GM12891 (cell line): ENCODE data around the gene TGFBR3.

Experiments
- DNase-seq: peaks from one replicate; pipeline ENCODE4 v3.0.0; 2011; ENCODE audit warnings: low spot score; ENCODE audit not compliant: insufficient read length
- FAIRE-seq: peaks from 2 replicates; lab custom pipeline; 2011; peaks lifted over from hg19 to GRCh38; lab: Jason Lieb, UNC
- PAX5 ChIP-seq: IDR thresholded peaks from 2 replicates; pipeline ENCODE4 v1.6.1; 2011; ENCODE audit warnings: low read length, moderate library complexity, mild to moderate bottlenecking; ENCODE audit not compliant: insufficient read depth, severe bottlenecking
- POLR2A ChIP-seq: IDR thresholded peaks from 2 replicates; pipeline ENCODE4 v1.6.1; 2011; ENCODE audit warnings: low read depth, low read length, control low read depth
- POLR2AphosphoS5 ChIP-seq: IDR thresholded peaks from 2 replicates; pipeline ENCODE4 v1.6.1; 2011; ENCODE audit warnings: low read depth, low read length, control low read depth
- POU2F2 ChIP-seq: IDR thresholded peaks from 2 replicates; pipeline ENCODE4 v1.6.1; 2011; ENCODE audit warnings: low read depth, mild to moderate bottlenecking, control low read depth, low read length, moderate library complexity
- SPI1 ChIP-seq: IDR thresholded peaks from 2 replicates; pipeline ENCODE4 v1.6.1; 2011; ENCODE audit warnings: low read depth, low read length, control low read depth
- TAF1 ChIP-seq: IDR thresholded peaks from 2 replicates; pipeline ENCODE4 v1.6.1; 2011; ENCODE audit warnings: low read depth, low read length, control low read depth

The TGFBR3 gene

DNA sequence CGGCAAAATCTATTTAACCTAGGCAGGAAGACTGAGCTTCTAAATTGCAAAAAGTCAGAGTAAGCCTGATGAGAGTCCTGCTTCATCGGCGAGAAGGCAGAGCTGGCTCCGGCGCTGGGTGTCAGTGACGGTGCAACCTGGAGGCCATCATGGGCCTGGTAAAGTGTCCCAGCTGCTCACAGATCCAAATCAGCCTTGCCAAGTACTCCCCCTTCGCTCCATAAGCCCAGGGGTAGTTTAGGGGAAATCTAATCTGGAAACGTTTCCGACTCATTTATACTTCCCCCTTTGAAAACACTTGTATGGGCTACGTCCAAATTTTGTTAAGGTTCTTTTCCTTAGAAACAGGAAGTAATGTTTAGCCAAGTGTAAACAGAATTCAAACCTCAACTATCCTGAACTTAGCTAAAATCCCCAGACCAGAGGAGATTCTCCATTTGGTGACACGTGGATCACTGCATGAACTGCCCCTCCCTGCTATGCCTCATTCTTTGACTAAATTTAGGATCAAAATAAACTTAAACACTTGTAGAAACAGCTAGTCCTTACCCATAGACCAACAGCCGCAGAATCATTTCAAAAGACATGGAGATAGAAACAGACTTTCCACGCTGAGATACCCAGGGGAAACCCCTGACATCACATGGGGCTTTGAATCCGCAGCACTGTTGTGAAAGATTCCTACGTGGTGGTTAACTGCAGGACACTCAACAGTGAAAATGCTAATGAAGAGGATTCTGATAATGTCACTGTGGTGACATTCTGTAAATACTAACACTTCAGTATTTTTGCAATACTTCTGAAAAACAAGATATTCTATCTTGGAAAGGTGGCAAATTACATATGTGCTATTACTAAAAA lies 172.7 kb downstream of the TGFBR3 start:
- FAIRE-seq: peak; percentile 90
- DNase-seq: no peak
- no peak for TF ChIP-seq SPI1
- no peak for TF ChIP-seq TAF1

- TF ChIP-seq TAF1 (no peak), SPI1 (no peak), PAX5 (no peak), POU2F2 (no peak), POLR2A (no peak), POLR2AphosphoS5 (no peak)
- DNase-seq: no peak
- FAIRE-seq: peak; percentile 55
Measured at GRCh38 chr1:91712393-91712792, 173.6 kb downstream of the TGFBR3 start.

- FAIRE-seq: no peak
- no peak for DNase-seq
- no peak for TF ChIP-seq POU2F2
- TF ChIP-seq SPI1: no peak
- no peak for TF ChIP-seq POLR2AphosphoS5
- TF ChIP-seq PAX5: no peak
- TF ChIP-seq TAF1: no peak
- no peak for TF ChIP-seq POLR2A
Measured at GRCh38 chr1:91711504-91712247, 174.3 kb downstream of the TGFBR3 start.

- FAIRE-seq (no peak), DNase-seq (no peak)
- no peak for TF ChIP-seq POU2F2
- no peak for TF ChIP-seq POLR2A
- no peak for TF ChIP-seq SPI1
- no peak for TF ChIP-seq TAF1
- TF ChIP-seq POLR2AphosphoS5: no peak
- TF ChIP-seq PAX5: no peak
Measured at GRCh38 chr1:91710261-91710660, 175.7 kb downstream of the TGFBR3 start.

GRCh38 chr1:91708691-91709090 lies 177.3 kb downstream of the TGFBR3 start:
- TF ChIP-seq TAF1: no peak
- no peak for TF ChIP-seq POU2F2
- TF ChIP-seq POLR2AphosphoS5: no peak
- no peak for TF ChIP-seq PAX5
- TF ChIP-seq POLR2A: no peak
- no peak for TF ChIP-seq SPI1
- FAIRE-seq: no peak
- no peak for DNase-seq

DNA sequence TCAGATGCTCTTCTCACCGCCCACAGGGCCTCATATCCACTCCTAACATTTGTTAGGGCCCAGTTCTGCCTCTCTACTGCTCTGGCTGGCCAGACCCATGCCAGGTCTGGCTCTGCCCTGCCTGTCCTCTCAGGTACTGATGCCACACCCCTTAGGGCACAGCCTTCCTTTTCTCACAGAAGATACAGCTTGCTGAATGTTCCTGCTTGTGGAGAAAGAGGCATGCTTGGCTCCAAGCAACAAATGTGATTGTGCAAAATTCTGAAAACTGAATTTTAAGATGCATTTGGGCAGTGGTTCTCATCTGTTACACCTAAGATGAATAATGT lies 178.1 kb downstream of the TGFBR3 start:
- DNase-seq (no peak), FAIRE-seq (no peak)
- TF ChIP-seq SPI1: no peak
- no peak for TF ChIP-seq TAF1
- TF ChIP-seq POLR2A: no peak
- TF ChIP-seq POLR2AphosphoS5: no peak
- no peak for TF ChIP-seq POU2F2
- TF ChIP-seq PAX5: no peak

DNA sequence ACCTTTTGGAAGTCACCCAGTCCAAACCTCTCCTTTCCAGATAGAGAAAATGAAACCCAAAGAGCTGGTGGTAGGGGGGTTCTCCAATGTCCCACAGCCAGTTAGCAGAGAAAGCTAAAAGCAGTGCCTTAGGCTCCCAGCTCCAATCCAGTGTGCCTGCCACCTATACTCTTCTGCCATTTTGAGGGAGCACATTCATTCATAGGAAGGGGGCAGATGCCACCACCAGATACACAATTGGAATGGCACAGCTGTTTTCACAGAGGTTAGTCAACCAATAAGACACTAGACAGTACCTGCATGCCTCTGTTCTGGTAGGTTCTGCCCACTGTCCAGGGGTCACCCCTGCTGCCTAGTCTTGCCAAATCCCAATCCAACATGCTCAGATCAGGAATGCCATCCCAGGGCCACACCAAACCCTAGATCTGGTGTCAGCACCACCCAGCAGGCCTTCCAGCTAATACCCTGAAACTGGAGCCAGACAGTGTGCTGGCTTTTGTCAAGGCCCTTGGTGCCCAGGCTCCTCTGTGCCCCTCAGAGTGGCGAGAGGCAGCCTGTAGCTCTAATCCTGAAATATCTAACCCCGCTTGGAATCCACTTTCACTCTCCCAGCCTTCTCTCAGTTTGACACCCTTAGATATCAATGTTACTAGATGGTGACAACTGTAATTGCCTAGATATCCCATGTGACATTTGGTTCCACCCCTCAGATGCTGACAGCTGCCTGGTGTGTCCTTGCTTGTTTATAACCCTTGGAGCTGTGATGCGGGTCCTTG lies 178.6 kb downstream of the TGFBR3 start:
- no peak for TF ChIP-seq POU2F2
- TF ChIP-seq TAF1: no peak
- no peak for TF ChIP-seq SPI1
- no peak for TF ChIP-seq POLR2A
- TF ChIP-seq POLR2AphosphoS5: no peak
- TF ChIP-seq PAX5: no peak
- DNase-seq (no peak), FAIRE-seq (no peak)

- DNase-seq (no peak), FAIRE-seq (no peak)
- no peak for TF ChIP-seq PAX5
- no peak for TF ChIP-seq POLR2AphosphoS5
- TF ChIP-seq TAF1: no peak
- TF ChIP-seq SPI1: no peak
Measured at GRCh38 chr1:91706140-91706957, 179.6 kb downstream of the TGFBR3 start.

- TF ChIP-seq POLR2A (no peak), POLR2AphosphoS5 (no peak), PAX5 (no peak), TAF1 (no peak), SPI1 (no peak)
- FAIRE-seq: no peak
- no peak for DNase-seq
Measured at GRCh38 chr1:91704746-91705145, 181.2 kb downstream of the TGFBR3 start.

GRCh38 chr1:91703095-91703494 lies 182.9 kb downstream of the TGFBR3 start:
- TF ChIP-seq POLR2A (no peak), POLR2AphosphoS5 (no peak)
- DNase-seq (no peak), FAIRE-seq (no peak)
